HEK293 (cell line): Measurements from ENCODE around the gene TNFRSF18.

Experiments used
- CTCF ChIA-PET: fragments of 350-600 bp; formaldehyde crosslinking; extraction: SDS; loops from one replicate; lab custom pipeline; 2021; ENCODE audit warnings: antibody characterized with exemption; lab: Yijun Ruan, JAX
- POLR2A ChIA-PET: fragments of 300-600 bp; formaldehyde crosslinking; extraction: SDS; loops from one replicate; lab custom pipeline; 2020; ENCODE audit warnings: antibody characterized with exemption, inconsistent platforms; lab: Yijun Ruan, JAX
- H3K27ac ChIP-seq: fragments of 200-500 bp; sonication (Bioruptor generic); 2 replicates; pipeline ENCODE4 v1.5.1; 2014; ENCODE audit warnings: low read depth, low read length, control low read depth, inconsistent platforms; ENCODE audit errors: extremely low read depth
- H3K36me3 ChIP-seq, 2 experiments: fragments of 200-500 bp in 1 of 2; sonication (Bioruptor generic) in 1 of 2; 1 replicate in 1 of 2; 2 replicates in 1 of 2; pipeline ENCODE4 v1.5.1; 2014 to 2017; ENCODE audit warnings: inconsistent platforms in 2 of 2, low read length in 2 of 2; ENCODE audit not compliant: control insufficient read depth in 2 of 2, insufficient read depth in 1 of 2
- H3K4me1 ChIP-seq: fragments of 200-500 bp; sonication (Bioruptor generic); 2 replicates; pipeline ENCODE4 v1.5.1; 2014; ENCODE audit warnings: mild to moderate bottlenecking, low read length, inconsistent platforms; ENCODE audit not compliant: control insufficient read depth, insufficient read depth
- H3K4me3 ChIP-seq: 2 replicates; pipeline ENCODE4 v1.5.1; 2011; ENCODE audit warnings: low read depth, mild to moderate bottlenecking, control low read depth, low read length, moderate library complexity
- H3K9me3 ChIP-seq: fragments of 200-500 bp; sonication (Bioruptor generic); 2 replicates; pipeline ENCODE4 v1.5.1; 2014; ENCODE audit warnings: low read depth, low read length, inconsistent platforms; ENCODE audit not compliant: control insufficient read depth, insufficient read depth
- EGR2 ChIP-seq: fragments of 450-650 bp; formaldehyde crosslinking; IDR thresholded peaks from 2 replicates; pipeline ENCODE4 v1.5.1; 2016; ENCODE audit warnings: low read depth, missing biosample characterization, missing genetic modification characterization
- GLIS2 ChIP-seq: fragments of 450-650 bp; formaldehyde crosslinking; IDR thresholded peaks from 2 replicates; pipeline ENCODE4 v1.5.1; 2016; ENCODE audit warnings: missing biosample characterization, missing genetic modification characterization
- SP7 ChIP-seq: fragments of 450-650 bp; formaldehyde crosslinking; IDR thresholded peaks from 2 replicates; pipeline ENCODE4 v1.5.1; 2016; ENCODE audit warnings: missing biosample characterization, missing genetic modification characterization
- ZBTB17 ChIP-seq: fragments of 450-650 bp; formaldehyde crosslinking; IDR thresholded peaks from 2 replicates; pipeline ENCODE4 v1.5.1; 2016; ENCODE audit warnings: missing biosample characterization, missing genetic modification characterization
- ZFHX2 ChIP-seq: fragments of 450-650 bp; formaldehyde crosslinking; conservative IDR thresholded peaks from 2 replicates; pipeline ENCODE4 v1.5.1; 2016; ENCODE audit warnings: missing biosample characterization, missing genetic modification characterization
- ZFP37 ChIP-seq: fragments of 450-650 bp; formaldehyde crosslinking; IDR thresholded peaks from 2 replicates; pipeline ENCODE4 v1.5.1; 2016; ENCODE audit warnings: missing biosample characterization, missing genetic modification characterization
- ZNF140 ChIP-seq: fragments of 450-650 bp; formaldehyde crosslinking; IDR thresholded peaks from 2 replicates; pipeline ENCODE4 v1.5.1; 2016; ENCODE audit warnings: missing biosample characterization, missing genetic modification characterization
- ZNF175 ChIP-seq: fragments of 450-650 bp; formaldehyde crosslinking; IDR thresholded peaks from 2 replicates; pipeline ENCODE4 v1.5.1; 2016; ENCODE audit warnings: missing biosample characterization, missing genetic modification characterization
- ZNF529 ChIP-seq: fragments of 450-650 bp; formaldehyde crosslinking; IDR thresholded peaks from 2 replicates; pipeline ENCODE4 v1.5.1; 2017; ENCODE audit warnings: missing genetic modification characterization, missing biosample characterization; ENCODE audit not compliant: insufficient replicate concordance
- ZNF530 ChIP-seq: fragments of 450-650 bp; formaldehyde crosslinking; IDR thresholded peaks from 2 replicates; pipeline ENCODE4 v1.5.1; 2016; ENCODE audit warnings: low read depth, missing biosample characterization, missing genetic modification characterization
- ZNF600 ChIP-seq: fragments of 450-650 bp; formaldehyde crosslinking; IDR thresholded peaks from 2 replicates; pipeline ENCODE4 v1.5.1; 2016; ENCODE audit warnings: missing biosample characterization, missing genetic modification characterization
- ZNF624 ChIP-seq: fragments of 450-650 bp; formaldehyde crosslinking; IDR thresholded peaks from 2 replicates; pipeline ENCODE4 v1.5.1; 2017; ENCODE audit warnings: missing biosample characterization, missing genetic modification characterization
- ZNF707 ChIP-seq: fragments of 450-650 bp; formaldehyde crosslinking; IDR thresholded peaks from 2 replicates; pipeline ENCODE4 v1.5.1; 2016; ENCODE audit warnings: missing biosample characterization, missing genetic modification characterization
- TF ChIP-seq, protein P1 (sequence below): fragments of 450-650 bp; formaldehyde crosslinking; IDR thresholded peaks from 2 replicates; pipeline ENCODE4 v1.5.1; 2016; ENCODE audit warnings: missing biosample characterization, missing genetic modification characterization
- TF ChIP-seq, protein P2 (sequence below): fragments of 450-650 bp; formaldehyde crosslinking; IDR thresholded peaks from 2 replicates; pipeline ENCODE4 v1.5.1; 2016; ENCODE audit warnings: missing biosample characterization, missing genetic modification characterization

TNFRSF18 gene

DNA sequence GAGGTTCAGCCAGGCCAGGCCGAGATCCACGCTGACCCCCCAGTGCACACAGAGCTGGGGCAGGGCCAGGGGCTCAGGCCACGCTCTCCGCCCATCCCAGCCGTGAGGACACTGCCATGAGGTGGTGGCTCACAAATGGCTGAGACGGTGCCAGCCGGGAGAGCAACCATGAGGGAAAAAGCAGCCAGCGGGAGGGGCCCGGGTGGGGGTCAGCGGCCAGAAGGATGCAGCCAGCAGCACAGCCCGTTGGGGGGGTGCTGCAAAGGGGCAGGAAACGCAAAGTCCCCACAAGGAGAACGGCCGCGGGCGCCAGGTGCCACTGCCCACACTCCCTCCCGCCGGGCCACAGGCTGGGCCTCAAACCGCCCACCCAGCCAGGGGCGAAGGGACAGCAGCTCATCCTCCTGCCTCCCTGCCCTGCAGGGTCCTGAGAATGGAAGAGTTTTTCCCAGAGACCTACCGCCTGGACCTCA, 24.4 kb downstream of the TNFRSF18 start:
- CTCF ChIA-PET: no interaction called here
- Histone ChIP-seq H3K36me3 (no peaks in the 10 kb centered on the region), H3K4me1 (no peaks in the 10 kb centered on the region), H3K27ac (no peak overlapping the region), H3K9me3 (no peaks in the 10 kb centered on the region), H3K4me3 (no peak overlapping the region)
- TF ChIP-seq ZBTB17: no peak
- TF ChIP-seq ZFHX2 (tag by site-specific recombination): peak; percentile 53
- no peak for TF ChIP-seq ZNF624 (tag by site-specific recombination)
- TF ChIP-seq, protein P1, sequence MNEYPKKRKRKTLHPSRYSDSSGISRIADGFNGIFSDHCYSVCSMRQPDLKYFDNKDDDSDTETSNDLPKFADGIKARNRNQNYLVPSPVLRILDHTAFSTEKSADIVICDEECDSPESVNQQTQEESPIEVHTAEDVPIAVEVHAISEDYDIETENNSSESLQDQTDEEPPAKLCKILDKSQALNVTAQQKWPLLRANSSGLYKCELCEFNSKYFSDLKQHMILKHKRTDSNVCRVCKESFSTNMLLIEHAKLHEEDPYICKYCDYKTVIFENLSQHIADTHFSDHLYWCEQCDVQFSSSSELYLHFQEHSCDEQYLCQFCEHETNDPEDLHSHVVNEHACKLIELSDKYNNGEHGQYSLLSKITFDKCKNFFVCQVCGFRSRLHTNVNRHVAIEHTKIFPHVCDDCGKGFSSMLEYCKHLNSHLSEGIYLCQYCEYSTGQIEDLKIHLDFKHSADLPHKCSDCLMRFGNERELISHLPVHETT (tag by site-specific recombination): no peak
- no peak for TF ChIP-seq ZFP37
- peak; percentile 53; the same call in 1 of the 2 replicates for TF ChIP-seq EGR2
- TF ChIP-seq ZNF175 (tag by site-specific recombination): no peak
- no peak for TF ChIP-seq ZNF530 (tag by site-specific recombination)
- no peak for TF ChIP-seq ZNF707 (tag by site-specific recombination)
- POLR2A ChIA-PET: no interaction called here

DNA sequence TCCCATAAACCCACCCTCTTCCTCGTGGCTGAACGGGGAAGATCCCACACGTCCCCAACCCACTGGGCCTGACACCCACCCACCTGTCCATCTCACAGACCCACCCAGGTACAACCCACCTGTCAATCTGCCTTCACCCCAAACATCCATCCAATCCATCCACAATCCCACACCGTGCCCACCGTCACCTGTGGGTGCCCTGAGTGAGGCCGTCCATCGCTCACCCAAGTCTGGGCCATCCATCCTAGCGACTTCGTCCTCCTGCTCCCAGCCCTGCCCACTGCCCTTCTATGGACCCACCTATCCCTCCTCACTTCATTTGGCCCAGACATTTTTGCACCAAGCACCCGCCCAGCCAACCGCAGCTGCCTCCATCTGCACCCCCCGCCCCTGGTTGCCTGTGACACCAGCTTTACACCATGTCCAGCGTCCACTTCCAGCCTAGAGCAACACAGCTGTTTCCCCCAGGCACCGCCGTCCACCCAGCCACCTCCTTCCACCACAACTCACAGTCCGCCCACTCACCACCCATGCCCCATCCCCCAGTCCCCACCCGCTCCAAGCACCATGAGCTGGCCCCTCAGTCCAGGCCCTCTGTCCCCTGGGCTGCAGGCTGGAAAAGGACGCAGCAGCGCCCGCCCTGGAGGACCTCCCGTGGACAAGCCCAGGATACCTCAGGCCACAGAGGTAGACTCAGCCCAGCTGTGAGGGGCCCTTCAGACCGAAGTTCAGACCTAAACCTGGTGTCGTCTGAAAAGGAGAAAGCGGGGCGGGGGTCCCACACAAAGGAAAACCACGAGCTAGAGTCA, 25.1 kb downstream of the TNFRSF18 start:
- CTCF ChIA-PET: no interaction called here
- H3K4me1 ChIP-seq: no peaks in the 10 kb centered on the region
- H3K36me3 ChIP-seq: no peaks in the 10 kb centered on the region
- no peaks in the 10 kb centered on the region for H3K9me3 ChIP-seq
- POLR2A ChIA-PET: no interaction called here
- no peak overlapping the region for H3K27ac ChIP-seq
- peak; percentile 55 for TF ChIP-seq EGR2
- TF ChIP-seq ZFHX2 (tag by site-specific recombination): peak; percentile 58
- TF ChIP-seq, protein P2, sequence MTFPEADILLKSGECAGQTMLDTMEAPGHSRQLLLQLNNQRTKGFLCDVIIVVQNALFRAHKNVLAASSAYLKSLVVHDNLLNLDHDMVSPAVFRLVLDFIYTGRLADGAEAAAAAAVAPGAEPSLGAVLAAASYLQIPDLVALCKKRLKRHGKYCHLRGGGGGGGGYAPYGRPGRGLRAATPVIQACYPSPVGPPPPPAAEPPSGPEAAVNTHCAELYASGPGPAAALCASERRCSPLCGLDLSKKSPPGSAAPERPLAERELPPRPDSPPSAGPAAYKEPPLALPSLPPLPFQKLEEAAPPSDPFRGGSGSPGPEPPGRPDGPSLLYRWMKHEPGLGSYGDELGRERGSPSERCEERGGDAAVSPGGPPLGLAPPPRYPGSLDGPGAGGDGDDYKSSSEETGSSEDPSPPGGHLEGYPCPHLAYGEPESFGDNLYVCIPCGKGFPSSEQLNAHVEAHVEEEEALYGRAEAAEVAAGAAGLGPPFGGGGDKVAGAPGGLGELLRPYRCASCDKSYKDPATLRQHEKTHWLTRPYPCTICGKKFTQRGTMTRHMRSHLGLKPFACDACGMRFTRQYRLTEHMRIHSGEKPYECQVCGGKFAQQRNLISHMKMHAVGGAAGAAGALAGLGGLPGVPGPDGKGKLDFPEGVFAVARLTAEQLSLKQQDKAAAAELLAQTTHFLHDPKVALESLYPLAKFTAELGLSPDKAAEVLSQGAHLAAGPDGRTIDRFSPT (tag by site-specific recombination): peak; percentile 27; the same call in 1 of the 2 replicates
- no peak for TF ChIP-seq ZNF140 (tag by site-specific recombination)
- TF ChIP-seq GLIS2 (tag by site-specific recombination): 0 out of 2 replicates have a peak, but pooled peaks have one; percentile 13
- no peak overlapping the region for H3K4me3 ChIP-seq

DNA sequence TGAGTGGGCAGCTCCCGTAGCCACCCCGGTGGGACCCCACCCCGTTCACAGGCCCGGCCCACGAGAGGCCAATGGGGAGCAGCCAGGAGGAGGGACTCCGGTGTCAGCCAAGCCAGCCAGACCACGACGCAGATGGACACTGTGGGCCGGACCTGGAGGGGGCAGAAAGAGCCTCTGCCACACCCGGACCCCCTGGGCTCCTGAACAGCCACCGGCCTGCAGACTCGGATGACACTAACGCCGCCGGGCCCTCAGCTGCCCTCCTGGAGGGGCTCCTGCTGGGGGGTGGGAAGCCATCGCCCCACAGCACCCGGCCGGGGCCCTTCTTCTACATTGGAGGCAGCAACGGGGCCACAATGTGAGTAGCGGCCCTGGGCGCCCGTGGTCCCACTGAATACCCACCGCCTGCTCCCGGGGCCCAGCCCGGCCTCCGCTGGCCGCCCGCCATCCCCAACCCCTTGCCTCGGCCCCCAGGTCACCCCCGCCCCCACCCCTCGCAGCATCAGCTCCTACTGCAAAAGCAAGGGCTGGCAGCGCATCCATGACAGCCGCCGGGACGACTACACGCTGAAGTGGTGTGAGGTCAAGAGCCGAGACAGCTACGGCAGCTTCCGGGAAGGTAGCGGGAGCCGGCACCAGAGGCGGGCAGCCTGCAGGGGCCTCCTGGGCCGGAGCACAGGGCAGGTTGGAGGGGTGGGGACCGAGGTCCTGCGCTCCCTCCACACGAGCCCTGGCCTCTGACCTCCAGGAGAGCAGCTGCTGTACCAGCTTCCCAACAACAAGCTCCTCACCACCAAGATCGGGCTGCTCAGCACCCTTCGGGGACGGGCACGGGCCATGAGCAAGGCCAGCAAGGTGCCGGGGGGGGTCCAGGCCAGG, 26.2 kb downstream of the TNFRSF18 start:
- TF ChIP-seq SP7 (tag by site-specific recombination): no peak
- TF ChIP-seq ZNF600 (tag by site-specific recombination): 0 out of 2 replicates have a peak, but pooled peaks have one; percentile 17
- TF ChIP-seq ZNF529 (tag by site-specific recombination): no peak
- TF ChIP-seq, all 188 proteins: peak for 1
- Histone ChIP-seq H3K9me3 (no peaks in the 10 kb centered on the region), H3K27ac (no peak overlapping the region), H3K4me3 (no peak overlapping the region), H3K4me1 (no peaks in the 10 kb centered on the region), H3K36me3 (no peaks in the 10 kb centered on the region)
- ChIA-PET CTCF (interaction anchor here (0.7 kb wide), 1 partner anchor 58 kb away, joined by 5 read pairs; no protein-coding TSS in a partner anchor), POLR2A (no interaction called here)
